ENCODE data around the gene PTPRS.

GRCh38 chr19:5334824-5335500, 5.7 kb downstream of the PTPRS start:
- no peak for TF ChIP-seq BCLAF1 (IDR thresholded peaks at IDR 0.05)
- no peak for TF ChIP-seq MXI1 (IDR thresholded peaks at IDR 0.05; ENCODE audit: borderline replicate concordance, low read depth, low read length)
- TF ChIP-seq ZNF234 (CRISPR knock-in tag; conservative IDR thresholded peaks at IDR 0.05): no peak
- TF ChIP-seq KIAA2018 (CRISPR knock-in tag; IDR thresholded peaks at IDR 0.05; ENCODE audit: borderline replicate concordance): no peak
- TF ChIP-seq CTCF (CRISPR knock-in tag; IDR thresholded peaks at IDR 0.05): no peak
- no peak for TF ChIP-seq FOSL2 (CRISPR knock-in tag; IDR thresholded peaks at IDR 0.05)
- TF ChIP-seq ZNF33A (CRISPR knock-in tag; IDR thresholded peaks at IDR 0.05; ENCODE audit: borderline replicate concordance): no peak

Data from HepG2 (cell line).